GM13977 (cell line): ENCODE results near the gene FAM107B.

ENCODE experiments used
- DNase-seq: peaks from one replicate; pipeline ENCODE4 v3.0.0; 2012; ENCODE audit warnings: low spot score
- CTCF ChIP-seq: IDR thresholded peaks from 2 replicates; pipeline ENCODE4 v1.5.1; 2012; ENCODE audit warnings: mild to moderate bottlenecking, control low read depth; ENCODE audit not compliant: insufficient read depth; ENCODE audit errors: extremely low read depth, missing control alignments
- in situ Hi-C: fragments of 300-500 bp; cut with MboI; formaldehyde crosslinking; loops from one replicate; pipeline ENCODE4 v1.12.0; 2022; ENCODE audit warnings: low sequenced_read_pairs, low pct_unique_long_range_greater_than_20kb, mixed read lengths, inconsistent platforms; ENCODE audit not compliant: unreplicated experiment

Gene FAM107B

GRCh38 chr10:14519785-14520184 lies 254.9 kb downstream of the FAM107B start:
- no peak for DNase-seq
- TF ChIP-seq CTCF = no peak
- in situ Hi-C loops = no loop called here

- TF ChIP-seq CTCF = no peak
- DNase-seq = no peak
- in situ Hi-C loops = no loop called here
These were observed 256.5 kb downstream of the FAM107B start for GRCh38 chr10:14518149-14518548.

- no peak for DNase-seq
- no peak for TF ChIP-seq CTCF
- in situ Hi-C loops = no loop called here
These were observed 261.6 kb downstream of the FAM107B start for GRCh38 chr10:14513123-14513522.

- in situ Hi-C loops = no loop called here
- TF ChIP-seq CTCF = no peak
These were observed 264.4 kb downstream of the FAM107B start for GRCh38 chr10:14510346-14510745.

GRCh38 chr10:14508725-14509124 lies 266.0 kb downstream of the FAM107B start:
- no peak for DNase-seq
- in situ Hi-C loops = no loop called here
- TF ChIP-seq CTCF = no peak

More at GRCh38 chr10:14510346-14510745, 264.4 kb downstream of the FAM107B start:
- DNase-seq = no peak

GRCh38 chr10:14507781-14508180 lies 266.9 kb downstream of the FAM107B start:
- in situ Hi-C loops = no loop called here
- DNase-seq = no peak
- TF ChIP-seq CTCF = no peak

GRCh38 chr10:14507176-14507575 lies 267.5 kb downstream of the FAM107B start:
- no peak for TF ChIP-seq CTCF
- no peak for DNase-seq
- in situ Hi-C loops = no loop called here
